ENCODE results near the gene SETD2.

DNA sequence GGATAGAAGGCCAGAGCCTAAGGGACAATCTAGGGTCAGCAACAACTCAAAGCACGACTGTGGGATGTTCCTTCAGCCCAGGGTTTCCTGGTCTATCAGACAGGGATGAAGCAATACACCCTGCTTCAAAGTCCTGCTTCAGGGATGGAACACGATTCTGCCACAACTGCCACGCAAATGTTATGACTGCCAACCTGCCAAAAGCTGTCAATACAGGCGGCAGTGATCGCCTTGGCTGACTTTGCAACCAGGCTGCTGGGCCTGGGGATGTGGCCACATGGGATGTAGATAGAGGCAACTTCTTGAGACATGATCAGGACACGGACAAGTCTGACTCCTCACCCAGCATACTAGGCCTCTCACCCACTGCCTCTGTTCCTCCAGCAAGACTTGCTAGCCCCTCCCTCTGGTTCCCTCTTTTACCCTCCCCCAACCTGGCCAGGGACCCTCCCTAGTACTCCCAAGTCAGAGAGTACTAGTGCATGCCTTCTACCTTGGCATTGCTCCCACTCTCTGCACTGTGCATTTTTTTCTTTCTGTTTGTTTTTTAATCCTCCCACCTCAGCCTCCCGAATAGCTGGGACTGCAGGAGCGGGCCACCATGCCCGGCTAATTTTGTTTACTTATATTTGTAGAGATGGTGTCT lies 195.0 kb downstream of the SETD2 start:
- TF ChIP-seq POLR2A (IDR thresholded peaks at IDR 0.05) (no peak), EP300 (IDR thresholded peaks at IDR 0.05) (no peak), POLR2AphosphoS5 (IDR thresholded peaks at IDR 0.05) (no peak)
- TF ChIP-seq, protein P1, sequence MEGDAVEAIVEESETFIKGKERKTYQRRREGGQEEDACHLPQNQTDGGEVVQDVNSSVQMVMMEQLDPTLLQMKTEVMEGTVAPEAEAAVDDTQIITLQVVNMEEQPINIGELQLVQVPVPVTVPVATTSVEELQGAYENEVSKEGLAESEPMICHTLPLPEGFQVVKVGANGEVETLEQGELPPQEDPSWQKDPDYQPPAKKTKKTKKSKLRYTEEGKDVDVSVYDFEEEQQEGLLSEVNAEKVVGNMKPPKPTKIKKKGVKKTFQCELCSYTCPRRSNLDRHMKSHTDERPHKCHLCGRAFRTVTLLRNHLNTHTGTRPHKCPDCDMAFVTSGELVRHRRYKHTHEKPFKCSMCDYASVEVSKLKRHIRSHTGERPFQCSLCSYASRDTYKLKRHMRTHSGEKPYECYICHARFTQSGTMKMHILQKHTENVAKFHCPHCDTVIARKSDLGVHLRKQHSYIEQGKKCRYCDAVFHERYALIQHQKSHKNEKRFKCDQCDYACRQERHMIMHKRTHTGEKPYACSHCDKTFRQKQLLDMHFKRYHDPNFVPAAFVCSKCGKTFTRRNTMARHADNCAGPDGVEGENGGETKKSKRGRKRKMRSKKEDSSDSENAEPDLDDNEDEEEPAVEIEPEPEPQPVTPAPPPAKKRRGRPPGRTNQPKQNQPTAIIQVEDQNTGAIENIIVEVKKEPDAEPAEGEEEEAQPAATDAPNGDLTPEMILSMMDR (IDR thresholded peaks at IDR 0.05): no peak

All from stomach (tissue), 4 donors.